Measurements from ENCODE around the gene UGT1A4. TPM values are rescaled to one million over a fixed set of nuclear protein-coding genes. Genes with fewer than 3 reads are reported as not detected.

The UGT1A4 gene
- polyA plus RNA-seq, 3 donors = not detected

GRCh38 chr2:233712611-233713261 is 5.8 kb upstream of the UGT1A4 start, which contains the start of gene UGT1A5:
UGT1A5 (plus strand) TSS chr2:233712907; CDS start chr2:233712992, 85 bp downstream.
- intact Hi-C loops (cut with micrococcal nuclease) = no loop called here
- peaks cover 2 to 8% (median 8%) of the 10 kb centered on the region in 3 donors for H3K27me3 Mint-ChIP-seq (ENCODE audit: low read depth in 3 of 3)
- Histone ChIP-seq H3K4me2 (replicated peaks; ENCODE audit: extremely low read depth, low read length, poor library complexity, severe bottlenecking) (no peak within 1 kb of the TSS), H3K9me3 (replicated peaks in 1 of 2; ENCODE audit: control insufficient read depth in 1 of 2, insufficient read depth in 1 of 2, low read length in 2 of 2) (no peaks in the 10 kb centered on the region), H3K27ac (ENCODE audit: low read depth in 1 of 2, low read length in 2 of 2) (no peak within 1 kb of the TSS), H3K4me3 (replicated peaks in 1 of 3; ENCODE audit: low read depth in 2 of 3, low read length in 3 of 3) (no peak within 1 kb of the TSS), H3K79me2 (ENCODE audit: insufficient read depth, low read length) (no peaks in the 10 kb centered on the region), H4K20me1 (ENCODE audit: insufficient read depth, low read length) (no peaks in the 10 kb centered on the region), H3K27me3 (ENCODE audit: control insufficient read depth in 2 of 2, insufficient read depth in 2 of 2, low read length in 2 of 2) (no peaks in the 10 kb centered on the region), H3K36me3 (replicated peaks in 1 of 2; ENCODE audit: control insufficient read depth in 1 of 2, insufficient read depth in 2 of 2, low read length in 2 of 2) (no peaks in the 10 kb centered on the region), H3K9ac (ENCODE audit: insufficient read depth, low read length, poor library complexity, severe bottlenecking) (no peak within 1 kb of the TSS), H3K4me1 (ENCODE audit: control insufficient read depth in 1 of 2, insufficient read depth in 2 of 2, low read length in 2 of 2) (no peaks in the 10 kb centered on the region), H2AFZ (ENCODE audit: insufficient read depth, low read depth, low read length, poor library complexity, severe bottlenecking) (no peak within 1 kb of the TSS)
- no peaks in the 10 kb centered on the region for H3K4me1 Mint-ChIP-seq
- peaks cover 0 to 2% (median 0%) of the 10 kb centered on the region in 7 donors for H3K9me3 Mint-ChIP-seq
- TF ChIP-seq CTCF (IDR thresholded peaks at IDR 0.05) = no peak
- no peak for DNase-seq
- no peaks in the 10 kb centered on the region for H3K36me3 Mint-ChIP-seq
- H3K4me3 Mint-ChIP-seq = no peak within 1 kb of the TSS
- WGBS (ENCODE audit: insufficient coverage) = 90% methylated on average over 14 of the region's 14 CpGs
- H3K27ac Mint-ChIP-seq = no peak within 1 kb of the TSS

- no peaks in the 10 kb centered on the region for H3K9me3 ChIP-seq (replicated peaks in 1 of 2; ENCODE audit: control insufficient read depth in 1 of 2, insufficient read depth in 1 of 2, low read length in 2 of 2)
Observed at GRCh38 chr2:233713262-233713615, 5.3 kb upstream of the UGT1A4 start.

More at GRCh38 chr2:233713262-233713615, 5.3 kb upstream of the UGT1A4 start:
- no peak overlapping the region for H3K9ac ChIP-seq (ENCODE audit: insufficient read depth, low read length, poor library complexity, severe bottlenecking)
- no peak overlapping the region for H3K27ac ChIP-seq (ENCODE audit: low read depth in 1 of 2, low read length in 2 of 2)
- no peak for TF ChIP-seq CTCF (IDR thresholded peaks at IDR 0.05)
- no peak overlapping the region for H3K4me3 ChIP-seq (replicated peaks in 1 of 3; ENCODE audit: low read depth in 2 of 3, low read length in 3 of 3)
- Mint-ChIP-seq H3K27ac (no peak overlapping the region), H3K9me3 (peaks cover 0 to 2% (median 0%) of the 10 kb centered on the region in 7 donors), H3K4me1 (no peaks in the 10 kb centered on the region), H3K36me3 (no peaks in the 10 kb centered on the region), H3K4me3 (no peak overlapping the region), H3K27me3 (ENCODE audit: low read depth in 3 of 3) (peaks cover 2 to 8% (median 8%) of the 10 kb centered on the region in 3 donors)
- no peaks in the 10 kb centered on the region for H4K20me1 ChIP-seq (ENCODE audit: insufficient read depth, low read length)
- no peaks in the 10 kb centered on the region for H3K27me3 ChIP-seq (ENCODE audit: control insufficient read depth in 2 of 2, insufficient read depth in 2 of 2, low read length in 2 of 2)
- H3K4me2 ChIP-seq (replicated peaks; ENCODE audit: extremely low read depth, low read length, poor library complexity, severe bottlenecking) = no peak overlapping the region
- H2AFZ ChIP-seq (ENCODE audit: insufficient read depth, low read depth, low read length, poor library complexity, severe bottlenecking) = no peak overlapping the region
- no peaks in the 10 kb centered on the region for H3K36me3 ChIP-seq (replicated peaks in 1 of 2; ENCODE audit: control insufficient read depth in 1 of 2, insufficient read depth in 2 of 2, low read length in 2 of 2)
- DNase-seq = no peak
- H3K79me2 ChIP-seq (ENCODE audit: insufficient read depth, low read length) = no peaks in the 10 kb centered on the region
- 100% methylated on average over 2 of the region's 7 CpGs for WGBS (ENCODE audit: insufficient coverage)
- intact Hi-C loops (cut with micrococcal nuclease) = no loop called here
- H3K4me1 ChIP-seq (ENCODE audit: control insufficient read depth in 1 of 2, insufficient read depth in 2 of 2, low read length in 2 of 2) = no peaks in the 10 kb centered on the region

All from CD14-positive monocyte (primary cell).